HG03280 (cell line): ENCODE data around the gene THAP10.
"Not testable (repeated sequence)": the region's sequence is repeated elsewhere in the genome, so short reads cannot be mapped to it uniquely, and the experiment has no call there.

Experiments
- ATAC-seq: cut with Tn5 transposase; IDR thresholded peaks from one replicate; pipeline ENCODE4 v1.9.1; 2021; ENCODE audit warnings: mild to moderate bottlenecking, moderate library complexity; ENCODE audit not compliant: unreplicated experiment

THAP10 gene

GRCh38 chr15:70892002-70892911, at the start of gene THAP10, which contains the start of gene LRRC49:
Gene THAP10, minus strand, starts transcription at chr15:70892433. Its CDS starts 161 bp downstream, at chr15:70892272.
Gene LRRC49, plus strand, starts transcription at chr15:70892826. Its CDS starts 69 bp downstream, at chr15:70892895.
- ATAC-seq: peak; percentile 76

DNA sequence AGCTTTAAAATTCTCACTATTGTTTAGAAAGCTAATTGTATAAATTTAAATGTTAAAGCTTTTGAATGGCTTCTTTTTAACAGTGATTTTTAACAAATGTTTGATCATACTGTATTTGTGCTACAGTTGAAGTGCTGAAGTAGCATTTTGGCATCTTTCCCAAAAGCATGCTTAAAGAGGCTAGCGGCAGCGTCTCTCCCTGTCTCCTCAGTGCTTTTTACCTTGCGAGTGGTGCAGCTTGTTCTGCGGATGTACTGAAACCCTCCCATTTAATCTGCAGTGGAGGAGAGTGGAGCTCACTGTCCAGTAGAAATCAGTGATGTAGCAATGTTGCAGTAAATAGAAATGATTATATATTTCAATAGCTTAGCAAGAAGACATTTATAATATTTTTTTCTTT, 44.1 kb upstream of the THAP10 start:
- ATAC-seq: no peak

DNA sequence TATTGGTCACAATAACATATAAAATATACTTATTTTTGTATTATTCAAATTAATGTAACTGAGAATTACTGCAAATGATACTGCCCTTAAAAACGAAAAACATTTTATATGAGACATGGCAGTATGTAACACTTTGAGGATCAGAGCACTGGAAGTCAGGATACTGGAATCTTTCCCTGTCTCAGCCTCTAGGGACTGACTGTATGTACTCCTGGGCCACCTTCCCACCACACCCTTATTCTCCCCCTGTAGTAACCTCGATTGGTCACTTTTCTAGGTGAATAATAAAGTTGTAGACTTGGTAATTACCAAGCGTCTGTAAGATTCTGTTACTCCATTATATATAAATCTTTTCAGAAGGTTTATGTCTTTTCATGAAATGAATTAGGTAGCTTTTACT, 43.4 kb upstream of the THAP10 start:
- no peak for ATAC-seq

DNA sequence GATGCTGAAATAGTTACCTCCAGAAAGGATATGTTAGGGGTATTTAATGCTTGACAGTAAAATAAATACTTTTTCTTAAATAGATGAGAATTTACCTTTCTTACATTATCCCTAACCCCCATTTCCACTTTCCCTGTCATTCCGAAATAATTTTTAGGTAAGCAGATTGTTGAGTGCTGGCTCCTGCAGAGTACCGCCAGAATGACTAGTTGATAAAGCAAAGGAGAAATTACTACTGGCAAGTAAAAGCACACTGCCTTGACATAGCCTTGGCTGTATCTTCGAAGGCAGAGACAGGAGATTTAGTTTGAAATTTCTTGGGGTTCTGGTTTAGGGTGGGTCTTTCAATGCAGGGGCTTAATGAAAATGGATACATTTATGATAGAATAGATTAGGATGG, 41.2 kb upstream of the THAP10 start:
- no peak for ATAC-seq

DNA sequence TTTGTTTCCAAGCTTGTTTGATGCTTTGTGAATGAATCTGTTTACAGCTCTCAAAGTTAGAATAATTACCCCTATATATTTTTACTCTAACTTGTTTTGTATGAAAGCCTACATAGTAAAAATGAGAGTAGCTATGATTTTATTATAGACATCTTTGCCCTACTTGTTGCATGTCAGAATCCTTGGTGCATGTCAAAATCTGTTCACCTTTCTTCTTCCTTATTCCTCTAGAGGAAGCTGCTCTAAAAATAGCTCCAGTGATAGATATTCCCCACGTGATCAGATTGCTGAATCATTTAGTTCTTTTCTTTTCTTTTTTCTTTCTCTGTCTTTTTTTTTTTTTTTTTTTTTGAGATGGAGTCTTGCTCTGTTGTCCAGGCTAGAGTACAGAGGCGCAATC, 40.2 kb upstream of the THAP10 start:
- ATAC-seq: no peak

DNA sequence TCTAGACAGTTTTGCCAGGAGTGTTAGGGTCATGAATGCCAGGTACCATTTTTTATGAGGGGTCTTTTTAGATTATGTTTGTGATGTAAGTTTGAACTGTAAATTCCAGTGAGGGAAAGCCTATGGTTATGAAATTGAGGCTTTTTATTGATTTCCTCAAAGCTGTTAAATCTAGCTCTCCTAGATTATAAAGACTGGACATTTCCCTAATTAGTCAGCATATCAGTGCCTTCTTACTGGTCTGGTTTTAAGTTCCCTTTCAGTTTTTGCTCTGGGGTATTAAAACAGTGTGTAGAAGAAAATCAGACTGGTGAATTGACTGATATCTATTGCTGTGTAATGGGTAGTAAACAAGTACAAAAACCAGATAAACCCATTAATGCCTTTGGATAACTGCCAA, 39.6 kb upstream of the THAP10 start:
- ATAC-seq: no peak

DNA sequence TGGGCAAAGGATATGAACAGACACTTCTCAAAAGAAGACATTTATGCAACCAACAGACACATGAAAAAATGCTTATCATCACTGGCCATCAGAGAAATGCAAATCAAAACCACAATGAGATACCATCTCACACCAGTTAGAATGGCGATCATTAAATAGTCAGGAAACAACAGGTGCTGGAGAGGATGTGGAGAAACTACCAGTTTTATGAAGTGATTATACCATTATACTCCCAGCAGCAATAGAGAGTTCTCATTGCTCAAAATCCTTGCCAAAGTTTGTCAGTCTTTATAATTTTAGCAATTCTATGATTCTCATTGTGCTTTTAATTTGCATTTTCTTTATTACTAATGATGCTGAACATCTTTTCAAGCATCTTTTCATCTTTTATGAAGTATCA, 34.7 kb upstream of the THAP10 start:
- ATAC-seq: not testable (repeated sequence)

DNA sequence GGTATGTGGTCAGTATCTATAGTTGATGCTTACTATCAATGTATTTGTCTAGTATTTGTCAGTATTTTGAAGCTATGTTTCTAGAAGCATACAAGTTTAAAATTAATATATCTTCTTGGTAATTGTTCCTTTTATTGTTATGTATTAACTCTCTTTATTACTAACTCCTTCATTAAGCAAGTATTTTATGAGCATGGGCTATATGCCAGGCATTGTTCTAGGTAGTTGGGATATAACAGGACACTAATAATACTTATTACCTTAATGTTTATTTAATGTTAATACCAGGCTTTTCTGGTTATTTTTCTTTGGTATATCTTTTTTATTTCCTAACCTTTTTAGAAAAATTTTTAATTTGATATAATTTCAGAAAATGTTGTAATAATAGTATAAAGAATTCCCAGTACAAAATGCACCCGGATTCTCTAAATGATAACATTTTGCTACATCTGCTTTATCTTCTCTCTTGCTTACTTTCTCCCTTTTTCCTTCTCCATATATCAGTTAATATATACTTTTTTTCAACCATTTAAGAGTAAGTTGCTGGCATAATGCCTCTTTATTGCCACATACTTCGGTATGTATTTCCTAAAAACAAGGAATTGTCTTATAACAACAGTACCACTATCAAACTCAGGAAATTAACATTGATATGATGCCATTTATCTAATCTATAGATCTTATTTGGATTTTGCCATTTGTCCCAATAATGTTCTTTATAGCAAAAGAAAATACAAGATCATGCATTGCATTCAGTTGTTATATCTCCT, 31.3 kb upstream of the THAP10 start:
- ATAC-seq: no peak

DNA sequence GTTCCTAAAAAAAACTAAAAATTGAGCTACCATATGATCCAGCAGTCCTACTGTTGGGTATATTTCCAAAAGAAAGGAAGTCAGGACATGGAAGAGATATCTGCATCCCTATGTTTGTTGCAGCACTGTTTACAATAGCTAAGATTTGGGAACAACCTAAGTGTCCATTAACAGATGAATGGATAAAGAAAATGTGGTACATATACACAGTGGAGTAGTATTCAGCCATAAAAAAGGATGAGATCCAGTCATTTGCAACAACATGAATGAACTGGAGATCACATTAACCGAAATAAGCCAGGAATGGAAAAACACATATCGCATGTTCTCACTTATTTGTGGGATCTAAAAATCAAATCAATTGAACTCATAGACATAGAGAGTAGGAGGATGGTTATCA, 29.9 kb upstream of the THAP10 start:
- no peak for ATAC-seq

- no peak for ATAC-seq
Observed at GRCh38 chr15:70920981-70921696, 28.9 kb upstream of the THAP10 start.

GRCh38 chr15:70917955-70918354, 25.7 kb upstream of the THAP10 start:
- no peak for ATAC-seq

DNA sequence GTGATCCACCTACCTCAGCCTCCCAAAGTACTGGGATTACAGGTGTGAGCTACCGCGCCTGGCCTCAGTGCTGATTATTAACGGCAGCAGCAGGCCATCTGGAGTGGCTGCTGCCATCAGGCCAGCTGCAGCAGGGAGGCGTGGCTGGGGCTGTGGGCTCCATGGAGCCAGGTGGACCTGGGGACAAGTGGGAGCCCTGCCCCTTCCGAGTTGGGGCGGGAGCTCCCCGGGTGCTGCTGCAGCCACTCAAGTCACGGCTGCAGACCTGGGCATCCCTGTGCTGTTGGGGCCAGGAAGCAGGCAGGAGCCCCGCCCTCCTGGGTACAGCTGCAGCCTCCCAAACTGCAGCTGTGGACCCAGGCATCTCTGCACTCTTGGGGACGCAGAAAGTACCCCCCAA, 24.3 kb upstream of the THAP10 start:
- no peak for ATAC-seq

GRCh38 chr15:70912187-70912586, 20.0 kb upstream of the THAP10 start:
- no peak for ATAC-seq

DNA sequence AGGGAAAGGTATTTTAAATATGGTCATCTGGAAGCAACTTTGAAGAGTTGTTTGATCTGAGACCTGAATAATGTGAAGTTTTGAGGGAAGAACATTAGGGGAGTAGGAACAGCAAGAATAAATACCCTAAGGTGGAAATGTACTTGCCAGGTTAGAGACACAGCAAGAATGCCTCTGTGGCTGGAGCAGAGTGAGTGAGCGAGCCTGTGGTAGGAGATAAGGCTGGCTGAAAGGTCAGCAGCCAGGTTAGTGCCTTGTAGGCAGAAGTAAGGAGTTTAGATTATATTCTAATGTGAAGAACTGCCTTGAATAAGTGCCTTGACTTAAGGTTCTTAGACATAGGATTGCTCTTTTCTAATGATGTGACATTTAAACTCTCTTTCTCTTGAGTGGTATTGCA, 18.7 kb upstream of the THAP10 start:
- ATAC-seq: no peak

- ATAC-seq: no peak
Observed at GRCh38 chr15:70907784-70908471, 15.7 kb upstream of the THAP10 start.

DNA sequence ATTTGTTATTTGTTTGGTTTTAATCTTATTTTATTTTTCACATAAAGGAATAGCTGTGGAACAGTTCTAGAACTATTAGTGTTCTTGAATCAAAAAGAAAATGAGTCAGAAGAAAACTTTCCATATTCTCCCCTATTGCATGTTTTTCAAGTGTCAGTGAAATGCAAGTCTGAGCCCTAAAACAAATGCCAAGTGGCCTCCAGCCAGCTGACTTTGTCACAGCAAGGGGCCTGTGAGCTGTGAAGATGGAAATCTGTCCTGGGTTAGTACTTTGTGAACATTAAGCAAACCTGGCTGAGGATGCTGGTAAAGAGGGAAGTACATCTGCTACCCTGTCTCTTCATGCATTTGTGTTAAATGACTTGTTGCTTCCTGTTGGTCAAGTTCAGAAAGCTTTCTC, 14.6 kb upstream of the THAP10 start:
- no peak for ATAC-seq

GRCh38 chr15:70902107-70902506, 9.9 kb upstream of the THAP10 start:
- no peak for ATAC-seq

GRCh38 chr15:70892912-70893560, 803 bp upstream of the THAP10 start:
- ATAC-seq: no peak

GRCh38 chr15:70882361-70882760, 9.9 kb downstream of the THAP10 start:
- ATAC-seq: no peak

DNA sequence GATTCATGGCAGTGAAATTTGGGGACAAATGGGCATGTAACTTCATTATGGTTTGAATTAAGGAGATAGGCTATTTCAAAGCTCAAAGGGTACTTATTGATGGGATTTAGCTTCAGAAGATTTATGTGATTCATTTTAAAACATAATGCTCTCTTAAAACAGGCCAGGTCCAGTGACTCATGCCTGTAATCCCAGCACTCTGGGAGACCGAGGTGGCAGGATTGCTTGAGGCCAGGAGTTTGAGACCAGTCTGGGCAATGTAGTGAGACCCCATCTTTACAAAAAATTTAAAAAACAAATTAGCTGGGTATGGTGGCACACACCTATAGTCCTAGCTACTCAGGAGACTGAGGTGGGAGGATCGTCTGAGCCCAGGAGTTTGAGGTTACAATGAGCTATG, 11.5 kb downstream of the THAP10 start:
- ATAC-seq: no peak
